HepG2 (cell line): ENCODE data around the gene CTU2.

ENCODE experiments used
- ARNTL ChIP-seq: sonication (generic); formaldehyde crosslinking; IDR thresholded peaks from 2 replicates; pipeline ENCODE4 v1.4.0; 2020; ENCODE audit warnings: mild to moderate bottlenecking, missing genetic modification reagents
- ATF1 ChIP-seq: IDR thresholded peaks from 2 replicates; pipeline ENCODE4 v1.6.1; 2016; ENCODE audit warnings: mild to moderate bottlenecking, control low read depth
- IKZF4 ChIP-seq: sonication (generic); formaldehyde crosslinking; IDR thresholded peaks from 2 replicates; pipeline ENCODE4 v1.5.1; 2020; ENCODE audit warnings: borderline replicate concordance, mild to moderate bottlenecking, low read depth, missing genetic modification reagents; ENCODE audit errors: not compliant biosample characterization
- NR2F2 ChIP-seq: IDR thresholded peaks from 2 replicates; pipeline ENCODE4 v1.6.1; 2012; ENCODE audit warnings: low read depth, inconsistent platforms, borderline replicate concordance
- POLR2AphosphoS5 ChIP-seq: IDR thresholded peaks from 2 replicates; pipeline ENCODE4 v1.6.1; 2012; ENCODE audit warnings: low read depth, low read length
- ZC3H4 ChIP-seq: sonication (generic); formaldehyde crosslinking; IDR thresholded peaks from 2 replicates; pipeline ENCODE4 v1.4.0; 2020; ENCODE audit warnings: missing genetic modification reagents, borderline replicate concordance
- ZNF350 ChIP-seq: sonication (generic); formaldehyde crosslinking; IDR thresholded peaks from 2 replicates; pipeline ENCODE4 v1.4.0; 2020; ENCODE audit warnings: mild to moderate bottlenecking, low read depth, missing genetic modification reagents, borderline replicate concordance
- ZNF354B ChIP-seq: sonication (generic); formaldehyde crosslinking; IDR thresholded peaks from 2 replicates; pipeline ENCODE4 v1.8.0; 2022; ENCODE audit warnings: mild to moderate bottlenecking, missing genetic modification reagents
- TF ChIP-seq, protein P1 (sequence below): sonication (generic); formaldehyde crosslinking; IDR thresholded peaks from 2 replicates; pipeline ENCODE4 v1.5.0; 2020; ENCODE audit warnings: mild to moderate bottlenecking, missing genetic modification reagents, moderate library complexity
- TF ChIP-seq, protein P2 (sequence below): sonication (generic); formaldehyde crosslinking; IDR thresholded peaks from 2 replicates; pipeline ENCODE4 v1.4.0; 2020; ENCODE audit warnings: mild to moderate bottlenecking, missing genetic modification reagents
- TF ChIP-seq, protein P3 (sequence below), 2 experiments: IDR thresholded peaks; 2 replicates each; pipeline ENCODE4 v1.6.1; 2011 to 2012; ENCODE audit warnings: low read length in 2 of 2, borderline replicate concordance in 1 of 2, low read depth in 1 of 2, mild to moderate bottlenecking in 1 of 2, moderate library complexity in 1 of 2

DNA sequence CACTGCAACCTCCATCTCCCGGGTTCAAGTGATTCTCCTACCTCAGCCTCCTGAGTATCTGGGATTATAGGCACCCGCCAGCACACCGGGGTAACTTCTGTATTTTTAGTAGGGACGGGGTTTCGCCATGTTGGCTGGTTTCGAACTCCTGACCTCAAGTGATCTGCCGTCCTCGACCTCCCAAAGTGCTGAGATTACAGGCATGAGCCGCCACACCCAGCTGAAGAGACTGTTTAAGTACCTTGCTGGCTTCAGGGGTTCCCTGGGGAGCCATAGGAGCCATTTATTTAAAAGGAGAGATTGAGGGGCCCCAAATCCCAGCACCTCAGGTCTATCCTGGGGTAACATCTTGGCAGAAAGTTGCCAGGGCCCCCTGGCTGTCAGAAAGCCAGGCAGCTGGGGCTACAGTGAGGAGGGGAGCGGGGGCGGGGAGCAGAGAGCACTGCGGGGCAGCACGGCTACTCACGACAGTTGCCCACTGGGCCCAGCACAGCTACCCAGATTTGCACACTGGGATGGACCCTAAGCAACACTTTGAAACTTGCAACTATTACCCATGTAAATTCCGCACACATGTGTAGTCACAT lies 21.6 kb upstream of the CTU2 start:
- TF ChIP-seq IKZF4 (CRISPR knock-in tag) (no peak), ZNF354B (no peak), POLR2AphosphoS5 (no peak), ZNF350 (CRISPR knock-in tag) (no peak), ATF1 (CRISPR knock-in tag) (no peak), ARNTL (no peak), NR2F2 (no peak), ZC3H4 (CRISPR knock-in tag) (no peak)
- TF ChIP-seq, protein P1, sequence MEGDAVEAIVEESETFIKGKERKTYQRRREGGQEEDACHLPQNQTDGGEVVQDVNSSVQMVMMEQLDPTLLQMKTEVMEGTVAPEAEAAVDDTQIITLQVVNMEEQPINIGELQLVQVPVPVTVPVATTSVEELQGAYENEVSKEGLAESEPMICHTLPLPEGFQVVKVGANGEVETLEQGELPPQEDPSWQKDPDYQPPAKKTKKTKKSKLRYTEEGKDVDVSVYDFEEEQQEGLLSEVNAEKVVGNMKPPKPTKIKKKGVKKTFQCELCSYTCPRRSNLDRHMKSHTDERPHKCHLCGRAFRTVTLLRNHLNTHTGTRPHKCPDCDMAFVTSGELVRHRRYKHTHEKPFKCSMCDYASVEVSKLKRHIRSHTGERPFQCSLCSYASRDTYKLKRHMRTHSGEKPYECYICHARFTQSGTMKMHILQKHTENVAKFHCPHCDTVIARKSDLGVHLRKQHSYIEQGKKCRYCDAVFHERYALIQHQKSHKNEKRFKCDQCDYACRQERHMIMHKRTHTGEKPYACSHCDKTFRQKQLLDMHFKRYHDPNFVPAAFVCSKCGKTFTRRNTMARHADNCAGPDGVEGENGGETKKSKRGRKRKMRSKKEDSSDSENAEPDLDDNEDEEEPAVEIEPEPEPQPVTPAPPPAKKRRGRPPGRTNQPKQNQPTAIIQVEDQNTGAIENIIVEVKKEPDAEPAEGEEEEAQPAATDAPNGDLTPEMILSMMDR (CRISPR knock-in tag): no peak
- TF ChIP-seq, protein P2, sequence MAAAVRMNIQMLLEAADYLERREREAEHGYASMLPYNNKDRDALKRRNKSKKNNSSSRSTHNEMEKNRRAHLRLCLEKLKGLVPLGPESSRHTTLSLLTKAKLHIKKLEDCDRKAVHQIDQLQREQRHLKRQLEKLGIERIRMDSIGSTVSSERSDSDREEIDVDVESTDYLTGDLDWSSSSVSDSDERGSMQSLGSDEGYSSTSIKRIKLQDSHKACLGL (CRISPR knock-in tag): no peak
- TF ChIP-seq, protein P3, sequence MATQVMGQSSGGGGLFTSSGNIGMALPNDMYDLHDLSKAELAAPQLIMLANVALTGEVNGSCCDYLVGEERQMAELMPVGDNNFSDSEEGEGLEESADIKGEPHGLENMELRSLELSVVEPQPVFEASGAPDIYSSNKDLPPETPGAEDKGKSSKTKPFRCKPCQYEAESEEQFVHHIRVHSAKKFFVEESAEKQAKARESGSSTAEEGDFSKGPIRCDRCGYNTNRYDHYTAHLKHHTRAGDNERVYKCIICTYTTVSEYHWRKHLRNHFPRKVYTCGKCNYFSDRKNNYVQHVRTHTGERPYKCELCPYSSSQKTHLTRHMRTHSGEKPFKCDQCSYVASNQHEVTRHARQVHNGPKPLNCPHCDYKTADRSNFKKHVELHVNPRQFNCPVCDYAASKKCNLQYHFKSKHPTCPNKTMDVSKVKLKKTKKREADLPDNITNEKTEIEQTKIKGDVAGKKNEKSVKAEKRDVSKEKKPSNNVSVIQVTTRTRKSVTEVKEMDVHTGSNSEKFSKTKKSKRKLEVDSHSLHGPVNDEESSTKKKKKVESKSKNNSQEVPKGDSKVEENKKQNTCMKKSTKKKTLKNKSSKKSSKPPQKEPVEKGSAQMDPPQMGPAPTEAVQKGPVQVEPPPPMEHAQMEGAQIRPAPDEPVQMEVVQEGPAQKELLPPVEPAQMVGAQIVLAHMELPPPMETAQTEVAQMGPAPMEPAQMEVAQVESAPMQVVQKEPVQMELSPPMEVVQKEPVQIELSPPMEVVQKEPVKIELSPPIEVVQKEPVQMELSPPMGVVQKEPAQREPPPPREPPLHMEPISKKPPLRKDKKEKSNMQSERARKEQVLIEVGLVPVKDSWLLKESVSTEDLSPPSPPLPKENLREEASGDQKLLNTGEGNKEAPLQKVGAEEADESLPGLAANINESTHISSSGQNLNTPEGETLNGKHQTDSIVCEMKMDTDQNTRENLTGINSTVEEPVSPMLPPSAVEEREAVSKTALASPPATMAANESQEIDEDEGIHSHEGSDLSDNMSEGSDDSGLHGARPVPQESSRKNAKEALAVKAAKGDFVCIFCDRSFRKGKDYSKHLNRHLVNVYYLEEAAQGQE (IDR thresholded peaks at IDR 0.05; ENCODE audit: borderline replicate concordance in 1 of 2, low read depth in 1 of 2, low read length in 2 of 2): no peak
